HL-60 (cell line): ENCODE measurements around the gene COL16A1.

Experiments
- DNase-seq, 2 experiments: peaks; one replicate each; pipeline ENCODE4 v3.0.0-alpha.2; 2010 to 2020; ENCODE audit warnings: low read depth in 1 of 2, low spot score in 1 of 2
- H3K27ac ChIP-seq: fragments of 250-450 bp; sonication (Bioruptor Pico); replicated peaks from 2 replicates; pipeline ENCODE4 v1.5.1; 2020; ENCODE audit warnings: mild to moderate bottlenecking, moderate library complexity
- H3K27me3 ChIP-seq: fragments of 250-450 bp; sonication (Bioruptor Pico); 2 replicates; pipeline ENCODE4 v1.5.1; 2021; ENCODE audit warnings: mild to moderate bottlenecking, moderate library complexity; ENCODE audit not compliant: insufficient read depth, poor library complexity, severe bottlenecking
- H3K4me3 ChIP-seq: replicated peaks from 2 replicates; pipeline ENCODE4 v1.5.1; 2011; ENCODE audit warnings: mild to moderate bottlenecking, control low read depth, low read length; ENCODE audit not compliant: insufficient read depth
- GABPA ChIP-seq: IDR thresholded peaks from 2 replicates; pipeline ENCODE4 v1.6.1; 2012; ENCODE audit warnings: low read depth
- POLR2AphosphoS5 ChIP-seq: IDR thresholded peaks from 2 replicates; pipeline ENCODE4 v1.6.1; 2012; ENCODE audit warnings: low read depth
- SPI1 ChIP-seq: IDR thresholded peaks from 2 replicates; pipeline ENCODE4 v1.6.1; 2012; ENCODE audit warnings: low read depth, mild to moderate bottlenecking, borderline replicate concordance
- TF ChIP-seq, protein P1 (sequence below): IDR thresholded peaks from 2 replicates; pipeline ENCODE4 v1.6.1; 2012; ENCODE audit warnings: low read depth; ENCODE audit not compliant: insufficient replicate concordance
- TF ChIP-seq, protein P2 (sequence below): IDR thresholded peaks from one replicate; pipeline ENCODE4 v1.5.1; 2011; ENCODE audit warnings: low read length, control low read depth, inconsistent platforms; ENCODE audit not compliant: insufficient read depth

COL16A1 gene

DNA sequence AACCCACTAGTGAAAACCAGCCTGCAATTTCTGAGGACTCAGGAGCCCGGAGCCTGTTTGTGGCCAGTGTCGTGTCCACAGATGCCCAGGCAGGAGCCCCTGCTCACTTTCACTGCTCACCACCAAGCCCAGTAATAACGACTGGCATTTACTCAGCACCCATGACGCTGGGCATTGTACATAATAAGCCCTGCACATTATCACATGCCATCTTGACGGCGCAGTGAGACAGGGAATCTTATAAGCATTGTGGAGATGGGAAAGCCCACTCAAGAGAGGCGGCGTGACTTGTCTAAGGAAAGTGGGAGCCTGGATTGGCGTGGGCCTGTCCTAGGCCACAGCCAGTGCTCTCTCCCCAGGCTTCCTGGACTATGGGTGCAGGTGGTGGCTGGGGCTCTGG, 30.4 kb downstream of the COL16A1 start:
- TF ChIP-seq POLR2AphosphoS5 = no peak
- no peak for DNase-seq
- peaks cover 15% of the 10 kb centered on the region for H3K27me3 ChIP-seq
- no peak overlapping the region for H3K4me3 ChIP-seq
- no peak overlapping the region for H3K27ac ChIP-seq

DNA sequence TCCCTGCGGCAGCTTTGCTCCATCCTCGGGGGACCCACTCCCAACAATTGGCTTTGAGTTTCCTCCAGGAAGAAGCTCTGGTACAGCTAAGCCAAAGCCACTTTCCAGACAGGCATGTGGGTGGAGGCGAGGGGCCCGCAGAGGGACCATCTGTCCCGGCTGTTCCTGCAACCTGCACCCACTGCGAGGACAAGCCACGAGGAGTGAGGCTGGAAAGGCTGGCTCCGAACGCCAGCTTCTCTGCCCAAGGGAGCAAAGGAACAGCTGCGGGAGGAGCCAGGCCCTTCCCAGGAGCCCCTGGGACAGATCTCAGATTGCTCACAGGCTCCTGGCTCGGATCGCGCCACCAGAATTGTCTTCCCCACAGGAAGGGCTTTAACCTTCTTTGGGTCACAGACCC, 30.8 kb downstream of the COL16A1 start:
- DNase-seq = no peak
- no peak overlapping the region for H3K27ac ChIP-seq
- TF ChIP-seq SPI1 (no peak), POLR2AphosphoS5 (no peak), GABPA (no peak)
- TF ChIP-seq, protein P1, sequence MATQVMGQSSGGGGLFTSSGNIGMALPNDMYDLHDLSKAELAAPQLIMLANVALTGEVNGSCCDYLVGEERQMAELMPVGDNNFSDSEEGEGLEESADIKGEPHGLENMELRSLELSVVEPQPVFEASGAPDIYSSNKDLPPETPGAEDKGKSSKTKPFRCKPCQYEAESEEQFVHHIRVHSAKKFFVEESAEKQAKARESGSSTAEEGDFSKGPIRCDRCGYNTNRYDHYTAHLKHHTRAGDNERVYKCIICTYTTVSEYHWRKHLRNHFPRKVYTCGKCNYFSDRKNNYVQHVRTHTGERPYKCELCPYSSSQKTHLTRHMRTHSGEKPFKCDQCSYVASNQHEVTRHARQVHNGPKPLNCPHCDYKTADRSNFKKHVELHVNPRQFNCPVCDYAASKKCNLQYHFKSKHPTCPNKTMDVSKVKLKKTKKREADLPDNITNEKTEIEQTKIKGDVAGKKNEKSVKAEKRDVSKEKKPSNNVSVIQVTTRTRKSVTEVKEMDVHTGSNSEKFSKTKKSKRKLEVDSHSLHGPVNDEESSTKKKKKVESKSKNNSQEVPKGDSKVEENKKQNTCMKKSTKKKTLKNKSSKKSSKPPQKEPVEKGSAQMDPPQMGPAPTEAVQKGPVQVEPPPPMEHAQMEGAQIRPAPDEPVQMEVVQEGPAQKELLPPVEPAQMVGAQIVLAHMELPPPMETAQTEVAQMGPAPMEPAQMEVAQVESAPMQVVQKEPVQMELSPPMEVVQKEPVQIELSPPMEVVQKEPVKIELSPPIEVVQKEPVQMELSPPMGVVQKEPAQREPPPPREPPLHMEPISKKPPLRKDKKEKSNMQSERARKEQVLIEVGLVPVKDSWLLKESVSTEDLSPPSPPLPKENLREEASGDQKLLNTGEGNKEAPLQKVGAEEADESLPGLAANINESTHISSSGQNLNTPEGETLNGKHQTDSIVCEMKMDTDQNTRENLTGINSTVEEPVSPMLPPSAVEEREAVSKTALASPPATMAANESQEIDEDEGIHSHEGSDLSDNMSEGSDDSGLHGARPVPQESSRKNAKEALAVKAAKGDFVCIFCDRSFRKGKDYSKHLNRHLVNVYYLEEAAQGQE = no peak
- TF ChIP-seq, protein P2, sequence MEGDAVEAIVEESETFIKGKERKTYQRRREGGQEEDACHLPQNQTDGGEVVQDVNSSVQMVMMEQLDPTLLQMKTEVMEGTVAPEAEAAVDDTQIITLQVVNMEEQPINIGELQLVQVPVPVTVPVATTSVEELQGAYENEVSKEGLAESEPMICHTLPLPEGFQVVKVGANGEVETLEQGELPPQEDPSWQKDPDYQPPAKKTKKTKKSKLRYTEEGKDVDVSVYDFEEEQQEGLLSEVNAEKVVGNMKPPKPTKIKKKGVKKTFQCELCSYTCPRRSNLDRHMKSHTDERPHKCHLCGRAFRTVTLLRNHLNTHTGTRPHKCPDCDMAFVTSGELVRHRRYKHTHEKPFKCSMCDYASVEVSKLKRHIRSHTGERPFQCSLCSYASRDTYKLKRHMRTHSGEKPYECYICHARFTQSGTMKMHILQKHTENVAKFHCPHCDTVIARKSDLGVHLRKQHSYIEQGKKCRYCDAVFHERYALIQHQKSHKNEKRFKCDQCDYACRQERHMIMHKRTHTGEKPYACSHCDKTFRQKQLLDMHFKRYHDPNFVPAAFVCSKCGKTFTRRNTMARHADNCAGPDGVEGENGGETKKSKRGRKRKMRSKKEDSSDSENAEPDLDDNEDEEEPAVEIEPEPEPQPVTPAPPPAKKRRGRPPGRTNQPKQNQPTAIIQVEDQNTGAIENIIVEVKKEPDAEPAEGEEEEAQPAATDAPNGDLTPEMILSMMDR = no peak
- no peak overlapping the region for H3K4me3 ChIP-seq
- H3K27me3 ChIP-seq = peaks cover 15% of the 10 kb centered on the region

DNA sequence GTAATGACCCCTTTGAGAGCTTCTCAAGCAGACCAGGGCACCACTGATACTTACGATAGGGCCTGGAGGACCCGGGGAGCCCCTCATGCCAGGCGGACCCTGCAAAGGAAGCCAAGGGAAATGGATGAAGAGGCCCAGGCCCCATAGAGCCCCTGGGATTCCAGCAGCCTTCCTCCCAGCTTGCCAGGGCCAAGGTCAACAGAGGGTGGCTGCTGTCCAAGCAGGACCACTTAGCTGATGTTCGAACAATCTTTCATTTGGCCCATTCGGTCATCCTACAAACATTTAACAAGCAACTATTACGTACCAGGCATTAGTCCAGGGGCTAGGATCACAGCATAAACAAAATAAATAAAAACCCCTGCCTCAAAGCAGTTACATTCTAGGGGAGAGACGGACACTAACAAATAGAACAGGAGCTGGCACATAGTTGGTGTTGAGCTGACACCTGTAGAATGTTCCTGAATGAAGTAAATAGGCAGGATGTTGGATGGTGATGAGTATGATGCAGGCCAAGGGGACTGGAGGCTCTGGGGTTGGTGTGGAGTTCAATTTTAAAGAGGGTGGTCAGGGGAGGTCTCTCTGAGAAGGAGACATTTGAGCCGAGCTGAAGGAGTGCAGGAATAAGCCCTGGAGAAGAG, 32.1 kb downstream of the COL16A1 start:
- TF ChIP-seq, protein P1 = no peak
- TF ChIP-seq SPI1 (no peak), POLR2AphosphoS5 (no peak), GABPA (no peak)
- TF ChIP-seq, protein P2 = no peak
- H3K27ac ChIP-seq = no peak overlapping the region
- no peak overlapping the region for H3K4me3 ChIP-seq
- H3K27me3 ChIP-seq = peaks cover 15% of the 10 kb centered on the region
- DNase-seq = no peak

DNA sequence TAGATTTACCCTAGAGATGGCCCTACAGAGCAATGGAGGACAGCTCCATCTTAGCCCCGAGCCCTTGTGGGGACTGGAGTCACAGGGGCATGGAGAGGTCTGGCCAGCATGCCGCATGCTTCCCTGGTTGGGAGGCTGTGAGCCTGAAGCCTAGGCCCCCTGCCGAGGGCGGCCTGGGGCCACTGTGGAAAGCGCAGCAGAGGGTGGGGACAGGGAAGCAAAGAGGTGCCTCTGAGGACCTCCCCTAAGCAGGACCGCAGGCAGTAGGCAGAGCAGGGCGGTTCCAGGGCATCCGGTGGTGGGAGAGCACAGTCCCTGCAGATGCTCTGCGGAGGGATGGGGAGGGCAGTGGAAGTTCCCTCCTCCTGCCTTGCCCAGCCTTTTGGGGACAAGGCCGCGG, 32.7 kb downstream of the COL16A1 start:
- Histone ChIP-seq H3K4me3 (no peak overlapping the region), H3K27ac (no peak overlapping the region), H3K27me3 (peaks cover 15% of the 10 kb centered on the region)
- TF ChIP-seq, protein P2 = no peak
- TF ChIP-seq GABPA = no peak
- TF ChIP-seq, protein P1 = no peak
- TF ChIP-seq POLR2AphosphoS5 = no peak
- TF ChIP-seq SPI1 = no peak
- no peak for DNase-seq
